Measurements from ENCODE around the gene NPPA. TPM values are rescaled to one million over a fixed set of nuclear protein-coding genes. Genes with fewer than 3 reads are reported as not detected.

Gene NPPA
- total RNA-seq, 4 donors from 2014 or later = not detected

DNA sequence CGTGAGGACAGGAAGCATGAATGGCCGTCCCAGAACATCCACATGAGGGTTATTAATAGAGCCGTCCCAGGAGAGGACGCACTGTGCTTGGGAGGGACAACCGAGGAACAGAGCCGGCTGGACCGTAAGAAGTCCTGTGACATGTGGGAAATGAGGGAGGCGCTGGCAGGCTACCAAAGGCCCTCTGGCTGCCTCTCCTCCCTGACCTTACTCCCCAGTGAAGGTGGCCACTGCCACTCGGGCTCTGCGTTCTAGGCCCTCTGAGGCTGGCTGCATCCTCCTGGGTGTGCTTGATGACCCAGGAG is 26.6 kb upstream of the NPPA start:
- Histone ChIP-seq H3K4me1 (no peaks in the 10 kb centered on the region), H3K36me3 (no peaks in the 10 kb centered on the region), H3K4me3 (no peak overlapping the region), H3K27me3 (no peaks in the 10 kb centered on the region), H3K27ac (no peak overlapping the region), H3K9me3 (no peaks in the 10 kb centered on the region)
- intact Hi-C loops (cut with DNase I; ENCODE audit: low total_unique reads) = no loop called here
- no peak for TF ChIP-seq POLR2A (IDR thresholded peaks at IDR 0.05)
- TF ChIP-seq, protein P1, sequence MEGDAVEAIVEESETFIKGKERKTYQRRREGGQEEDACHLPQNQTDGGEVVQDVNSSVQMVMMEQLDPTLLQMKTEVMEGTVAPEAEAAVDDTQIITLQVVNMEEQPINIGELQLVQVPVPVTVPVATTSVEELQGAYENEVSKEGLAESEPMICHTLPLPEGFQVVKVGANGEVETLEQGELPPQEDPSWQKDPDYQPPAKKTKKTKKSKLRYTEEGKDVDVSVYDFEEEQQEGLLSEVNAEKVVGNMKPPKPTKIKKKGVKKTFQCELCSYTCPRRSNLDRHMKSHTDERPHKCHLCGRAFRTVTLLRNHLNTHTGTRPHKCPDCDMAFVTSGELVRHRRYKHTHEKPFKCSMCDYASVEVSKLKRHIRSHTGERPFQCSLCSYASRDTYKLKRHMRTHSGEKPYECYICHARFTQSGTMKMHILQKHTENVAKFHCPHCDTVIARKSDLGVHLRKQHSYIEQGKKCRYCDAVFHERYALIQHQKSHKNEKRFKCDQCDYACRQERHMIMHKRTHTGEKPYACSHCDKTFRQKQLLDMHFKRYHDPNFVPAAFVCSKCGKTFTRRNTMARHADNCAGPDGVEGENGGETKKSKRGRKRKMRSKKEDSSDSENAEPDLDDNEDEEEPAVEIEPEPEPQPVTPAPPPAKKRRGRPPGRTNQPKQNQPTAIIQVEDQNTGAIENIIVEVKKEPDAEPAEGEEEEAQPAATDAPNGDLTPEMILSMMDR (IDR thresholded peaks at IDR 0.05) = no peak
- peak; percentile 27 to 30 for DNase-seq

DNA sequence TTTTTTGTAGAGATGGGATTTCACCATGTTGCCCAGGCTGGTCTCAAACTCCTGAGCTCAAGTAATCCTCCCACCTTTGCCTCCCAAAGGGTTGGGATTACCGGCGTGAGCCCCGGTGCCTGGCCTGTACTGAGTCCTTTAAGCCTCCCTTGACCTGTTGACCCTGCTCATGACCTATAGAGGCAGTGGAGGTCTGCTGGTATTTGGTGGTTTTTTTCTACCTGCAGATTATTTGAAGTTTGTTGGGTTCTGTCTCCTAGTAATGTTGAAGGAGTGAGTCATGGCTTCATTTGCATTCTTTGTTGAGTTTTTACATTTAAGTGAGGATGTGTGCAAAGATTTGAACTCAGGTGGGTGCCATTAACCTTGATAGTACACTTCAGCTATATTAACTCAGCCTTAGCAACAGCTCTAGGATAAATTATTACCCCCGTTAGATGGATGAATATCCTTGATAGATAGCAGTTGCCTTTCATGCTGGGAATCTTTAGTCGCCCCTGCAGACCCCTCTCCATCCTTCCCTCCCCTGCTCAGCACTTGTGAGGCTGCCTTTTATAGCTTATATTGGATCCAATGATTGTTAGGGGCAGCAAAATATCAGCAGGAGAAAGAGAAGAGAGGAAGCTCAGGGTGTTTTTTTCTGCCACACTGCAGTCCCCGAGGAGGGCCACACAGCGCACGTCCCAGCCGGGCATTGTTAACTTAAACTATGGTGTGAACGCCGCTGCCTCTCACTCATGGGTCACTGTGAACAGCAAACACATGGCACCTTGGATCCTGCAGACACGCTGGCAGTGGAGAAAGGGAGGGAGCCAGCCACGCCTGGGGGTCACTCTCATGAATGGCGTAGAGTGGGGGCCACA is 26.0 kb upstream of the NPPA start:
- DNase-seq = no peak
- Histone ChIP-seq H3K36me3 (no peaks in the 10 kb centered on the region), H3K4me3 (no peak overlapping the region), H3K4me1 (no peaks in the 10 kb centered on the region), H3K27me3 (no peaks in the 10 kb centered on the region), H3K9me3 (no peaks in the 10 kb centered on the region), H3K27ac (no peak overlapping the region)
- intact Hi-C loops (cut with DNase I; ENCODE audit: low total_unique reads) = no loop called here
- TF ChIP-seq, protein P1 (IDR thresholded peaks at IDR 0.05) = no peak
- no peak for TF ChIP-seq POLR2A (IDR thresholded peaks at IDR 0.05)

DNA sequence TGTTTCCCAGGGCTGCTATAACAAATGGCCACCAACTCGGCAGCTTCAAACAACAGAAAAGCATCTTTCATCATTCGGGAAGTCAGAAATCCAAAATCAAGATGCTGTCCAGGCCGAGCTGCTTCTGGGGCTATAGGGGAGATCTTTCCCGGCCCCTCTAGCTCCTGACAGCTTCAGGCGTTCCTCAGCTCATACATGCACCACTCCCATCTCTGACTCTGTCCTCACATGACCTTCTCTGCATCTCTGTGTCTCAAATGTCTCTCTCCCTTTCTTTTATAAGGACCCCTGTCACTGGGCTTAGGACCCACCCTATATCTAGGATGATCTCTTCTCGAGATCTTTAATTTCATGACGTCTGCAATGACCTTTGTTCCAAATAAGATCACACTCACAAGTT is 25.0 kb upstream of the NPPA start:
- H3K4me3 ChIP-seq = no peak overlapping the region
- TF ChIP-seq, protein P1 (IDR thresholded peaks at IDR 0.05) = no peak
- TF ChIP-seq POLR2A (IDR thresholded peaks at IDR 0.05) = no peak

GRCh38 chr1:11869650-11870207 is 22.1 kb upstream of the NPPA start:
- no peak for DNase-seq
- TF ChIP-seq POLR2A (IDR thresholded peaks at IDR 0.05) = no peak
- TF ChIP-seq, protein P1 (IDR thresholded peaks at IDR 0.05) = no peak
- no peak overlapping the region for H3K4me3 ChIP-seq
- no peaks in the 10 kb centered on the region for H3K36me3 ChIP-seq
- intact Hi-C loops (cut with DNase I; ENCODE audit: low total_unique reads) = no loop called here
- no peak overlapping the region for H3K27ac ChIP-seq
- no peaks in the 10 kb centered on the region for H3K4me1 ChIP-seq
- H3K9me3 ChIP-seq = no peaks in the 10 kb centered on the region
- H3K27me3 ChIP-seq = no peaks in the 10 kb centered on the region

More for the DNA sequence above, 25.0 kb upstream of the NPPA start:
- Histone ChIP-seq H3K9me3 (no peaks in the 10 kb centered on the region), H3K27me3 (no peaks in the 10 kb centered on the region), H3K36me3 (no peaks in the 10 kb centered on the region), H3K27ac (no peak overlapping the region), H3K4me1 (no peaks in the 10 kb centered on the region)
- intact Hi-C loops (cut with DNase I; ENCODE audit: low total_unique reads) = no loop called here
- no peak for DNase-seq

DNA sequence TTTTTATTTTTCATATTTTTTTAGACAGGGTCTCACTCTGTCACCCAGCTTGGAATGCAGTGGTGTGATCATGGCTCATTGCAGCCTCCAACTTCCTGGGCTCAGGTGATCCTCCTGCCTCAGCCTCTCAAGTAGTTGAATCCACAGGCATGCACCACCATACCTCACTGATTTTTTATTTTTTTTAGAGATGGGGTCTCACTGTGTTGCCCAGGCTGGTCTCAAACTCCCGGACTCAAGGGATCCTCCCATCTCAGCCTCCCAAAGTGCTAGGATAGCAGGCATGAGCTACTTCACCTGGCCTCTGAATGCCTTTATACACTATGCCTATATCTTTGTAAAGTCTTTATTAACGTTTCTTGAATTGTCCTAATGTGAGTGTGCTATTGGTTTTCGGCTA is 21.5 kb upstream of the NPPA start:
- no peak for DNase-seq
- Histone ChIP-seq H3K36me3 (no peaks in the 10 kb centered on the region), H3K27me3 (no peaks in the 10 kb centered on the region), H3K9me3 (no peaks in the 10 kb centered on the region), H3K4me3 (no peak overlapping the region), H3K27ac (no peak overlapping the region), H3K4me1 (no peaks in the 10 kb centered on the region)
- intact Hi-C loops (cut with DNase I; ENCODE audit: low total_unique reads) = no loop called here
- TF ChIP-seq, protein P1 (IDR thresholded peaks at IDR 0.05) = no peak
- TF ChIP-seq POLR2A (IDR thresholded peaks at IDR 0.05) = no peak

Measured in uterus (tissue), 4 donors.